ENCODE measurements around the gene PLEKHG5. TPM values are rescaled to one million over a fixed set of nuclear protein-coding genes. Genes with fewer than 3 reads are reported as not detected.

The PLEKHG5 gene
- polyA plus RNA-seq, 1 donor, result 15.9 TPM

GRCh38 chr1:6477039-6477820 lies 14.2 kb downstream of the PLEKHG5 start:
- no peak for DNase-seq

- DNase-seq, result no peak
Measured at GRCh38 chr1:6476483-6476882, 15.0 kb downstream of the PLEKHG5 start.

- no peak for DNase-seq
Measured at GRCh38 chr1:6475381-6476133, 15.9 kb downstream of the PLEKHG5 start.

DNA sequence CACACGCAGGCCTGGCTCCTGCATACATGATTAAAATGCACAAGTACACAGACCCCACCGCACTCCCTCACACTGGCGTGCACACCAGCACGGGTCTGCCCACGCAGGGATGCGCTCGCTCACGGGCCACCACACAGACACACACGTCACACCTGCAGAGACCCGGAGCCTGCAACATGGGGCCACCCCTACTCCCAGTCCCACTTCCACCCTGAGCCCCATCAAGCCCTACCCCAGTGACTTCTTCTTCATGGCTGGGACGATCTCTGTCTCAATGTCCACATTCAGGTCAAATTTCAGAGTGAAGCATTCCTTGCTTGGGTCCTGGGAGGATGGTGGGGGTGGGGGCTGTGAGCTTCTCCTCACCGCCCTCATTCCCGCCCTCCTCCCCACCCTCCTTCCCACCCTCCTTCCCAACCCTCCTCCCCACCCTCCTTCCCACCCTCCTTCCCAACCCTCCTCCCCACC lies 16.6 kb downstream of the PLEKHG5 start:
- no peak for DNase-seq

- DNase-seq, result no peak
Measured at GRCh38 chr1:6473974-6474814, 17.3 kb downstream of the PLEKHG5 start.

GRCh38 chr1:6473156-6473555 lies 18.3 kb downstream of the PLEKHG5 start:
- no peak for DNase-seq

DNA sequence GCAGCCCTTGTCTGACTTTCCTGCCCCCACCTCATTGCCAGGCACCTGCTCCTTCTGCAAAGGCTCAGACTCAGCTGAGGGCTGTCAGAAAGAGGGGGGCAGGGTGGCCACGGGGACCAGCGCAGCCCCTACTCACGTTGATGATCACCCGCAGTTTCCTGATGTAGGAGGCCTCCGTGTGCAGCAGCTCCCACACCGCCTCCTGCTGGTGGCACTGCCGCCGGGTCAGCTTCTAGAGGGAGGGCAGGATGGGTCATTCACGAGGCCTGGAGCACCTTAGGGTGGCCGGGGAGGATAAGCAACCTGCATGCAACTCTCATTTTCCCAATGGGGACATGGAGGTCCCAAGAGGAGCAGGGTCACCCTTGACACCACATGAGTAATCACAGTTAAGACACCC lies 19.1 kb downstream of the PLEKHG5 start:
- no peak for DNase-seq

GRCh38 chr1:6471970-6472368 lies 19.5 kb downstream of the PLEKHG5 start:
- DNase-seq, result no peak

DNA sequence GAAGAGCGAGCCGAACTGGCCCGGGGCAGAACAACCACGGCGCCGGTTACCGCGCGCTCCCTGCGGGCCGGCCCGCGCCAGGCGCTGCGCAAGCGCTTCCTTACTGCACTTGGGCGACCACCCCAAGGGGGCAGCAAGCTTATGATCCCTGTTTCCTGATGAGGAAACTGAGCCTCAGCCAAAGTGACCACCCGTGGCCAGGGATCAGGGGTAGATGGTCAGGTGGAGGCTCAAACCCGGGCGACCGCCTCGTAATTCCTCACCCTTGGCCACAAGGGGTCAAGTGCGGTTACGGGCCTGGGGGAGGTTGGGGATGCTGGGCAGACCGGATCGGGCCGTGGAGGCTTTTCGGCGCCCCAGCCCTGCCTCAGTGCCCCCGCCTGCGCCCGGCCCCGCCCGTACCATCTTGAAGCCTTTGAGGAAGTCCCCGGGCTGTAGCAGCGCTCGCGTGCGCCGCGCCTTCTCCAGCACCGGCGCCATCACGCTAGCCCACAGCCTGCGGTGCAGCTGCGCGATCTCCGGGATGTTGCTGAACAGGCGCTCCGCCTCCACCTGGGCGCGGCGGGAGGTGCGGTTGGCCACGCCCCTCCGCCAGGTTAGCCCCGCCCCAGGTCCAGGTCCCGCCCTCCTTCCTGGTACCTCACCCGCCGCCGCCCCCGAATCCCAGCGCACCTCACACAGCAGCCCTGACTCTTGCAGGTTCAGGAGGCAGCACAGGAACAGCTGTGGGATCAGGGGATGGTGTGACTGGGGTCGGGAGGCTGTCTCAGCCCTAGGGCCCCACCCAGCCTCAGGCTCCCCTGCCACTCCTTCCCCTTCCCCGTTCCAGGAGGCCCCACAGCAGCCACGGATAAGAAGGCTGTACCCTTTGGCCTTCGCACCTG lies 20.1 kb downstream of the PLEKHG5 start:
- DNase-seq, result no peak

DNA sequence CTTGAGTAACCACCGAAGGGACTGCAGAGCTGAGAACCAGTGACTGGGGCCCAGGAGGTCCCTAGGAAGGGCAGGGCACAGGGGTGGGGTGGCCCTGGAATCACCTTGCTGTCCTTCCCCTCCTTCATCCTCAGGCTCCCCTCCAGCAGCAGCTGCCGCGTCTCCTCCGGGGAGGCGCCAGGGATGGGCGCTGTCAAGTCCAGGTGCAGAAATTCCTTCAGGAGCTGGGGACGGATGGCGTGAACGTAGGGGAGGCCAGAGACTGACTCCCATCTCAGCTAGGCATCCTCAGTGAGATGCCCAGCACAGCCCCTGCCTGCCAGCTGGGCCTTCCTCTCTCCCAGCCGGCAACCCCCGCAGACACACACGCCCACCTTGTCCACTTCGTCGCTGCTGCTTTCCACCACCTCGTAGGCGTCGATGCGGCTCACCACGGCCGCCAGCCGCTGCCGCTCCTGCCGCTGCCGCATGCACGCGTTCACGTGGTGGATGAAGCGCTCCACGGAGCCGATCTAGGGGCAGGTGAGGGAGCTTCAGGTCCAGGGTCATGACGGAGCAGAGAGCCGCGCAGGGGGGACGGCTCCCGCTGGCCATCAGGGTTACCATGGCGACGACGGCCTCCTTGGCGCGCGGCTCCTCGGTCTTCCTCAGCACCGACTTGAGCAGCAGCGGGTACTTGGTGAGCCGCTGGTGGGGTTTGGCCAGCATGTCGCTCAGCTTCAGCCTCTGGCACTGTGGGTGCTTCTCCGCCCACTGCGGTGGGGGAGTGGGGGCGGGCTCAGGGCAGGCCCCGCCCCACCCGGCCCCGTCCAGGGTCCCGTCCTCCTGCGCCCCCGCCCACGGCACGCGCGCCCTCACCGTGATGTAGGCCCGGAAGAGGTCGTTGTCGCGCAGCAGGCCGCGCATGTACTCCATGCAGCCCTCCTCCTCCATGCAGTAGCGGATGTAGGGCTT lies 21.1 kb downstream of the PLEKHG5 start:
- DNase-seq, result no peak

DNA sequence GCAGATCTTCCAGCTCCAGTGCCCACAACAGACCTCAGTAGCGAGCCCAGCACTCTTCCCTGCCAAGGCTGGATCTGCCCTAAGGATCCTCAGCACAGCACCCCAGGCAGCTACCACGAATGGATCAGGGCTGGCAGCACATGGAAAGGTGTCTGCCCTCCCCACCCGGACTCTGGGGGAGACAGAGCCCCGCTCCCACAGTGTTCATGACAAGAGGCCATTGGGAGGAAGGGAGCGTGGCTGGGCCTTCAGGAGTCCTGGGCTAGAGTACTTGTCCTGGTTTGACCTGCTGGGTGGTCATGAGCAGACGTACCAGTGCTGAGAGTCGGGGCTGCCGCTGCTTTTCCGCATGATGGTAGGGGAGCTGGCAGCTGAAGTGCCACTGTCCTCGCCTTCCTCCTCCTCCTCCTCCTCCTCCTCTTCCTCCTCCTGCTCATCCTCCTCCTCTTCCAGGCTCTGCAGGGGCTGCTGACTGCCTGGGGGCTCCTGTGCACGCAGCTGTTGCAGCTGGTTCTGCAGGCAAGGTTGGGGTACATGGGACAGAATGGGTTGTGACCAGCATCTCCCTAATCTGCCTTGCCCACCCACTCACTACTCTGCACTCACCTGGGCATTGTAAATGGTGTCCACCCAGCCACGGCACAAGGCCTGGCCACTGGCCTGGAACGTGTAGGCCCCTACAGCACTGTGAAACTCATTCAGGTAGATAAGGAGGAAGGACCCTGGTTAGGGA lies 22.6 kb downstream of the PLEKHG5 start:
- no peak for DNase-seq

GRCh38 chr1:6467744-6468688 lies 23.5 kb downstream of the PLEKHG5 start:
- DNase-seq, result no peak

GRCh38 chr1:6467224-6467623 lies 24.2 kb downstream of the PLEKHG5 start:
- no peak for DNase-seq

DNA sequence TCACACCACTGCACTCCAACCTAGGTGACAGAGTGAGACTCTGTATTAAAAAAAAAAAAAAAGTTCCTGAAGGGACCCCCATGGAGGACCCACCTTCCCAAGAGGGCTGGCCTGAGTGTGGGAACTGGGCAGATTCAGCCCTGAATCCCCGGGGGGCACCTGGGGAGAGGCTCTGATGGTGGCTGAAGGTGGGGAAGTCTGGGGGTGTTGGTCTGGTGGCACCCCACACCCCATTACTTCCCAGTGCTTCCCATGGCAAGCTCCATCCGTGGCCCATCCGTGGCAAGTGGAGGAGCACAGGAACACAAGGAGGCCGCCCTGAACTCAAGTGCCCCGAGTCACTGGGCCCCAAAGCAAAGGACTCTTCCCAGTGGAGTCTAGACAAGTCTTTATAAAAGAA lies 24.7 kb downstream of the PLEKHG5 start:
- DNase-seq, result no peak

DNA sequence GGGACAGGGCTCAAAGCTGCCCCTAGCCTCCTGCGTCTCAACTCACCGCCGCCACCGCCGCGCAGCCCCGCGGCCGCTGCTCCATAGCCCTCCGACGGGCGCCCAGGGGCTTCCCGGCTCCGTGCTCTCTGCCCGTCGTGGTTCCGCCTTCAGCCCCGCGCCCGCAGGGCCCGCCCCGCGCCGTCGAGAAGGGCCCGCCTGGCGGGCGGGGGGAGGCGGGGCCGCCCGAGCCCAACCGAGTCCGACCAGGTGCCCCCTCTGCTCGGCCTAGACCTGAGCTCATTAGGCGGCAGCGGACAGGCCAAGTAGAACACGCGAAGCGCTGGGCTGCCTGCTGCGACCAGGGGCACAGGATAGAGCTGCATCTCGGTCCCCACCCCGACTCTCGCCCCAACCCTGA lies 25.4 kb downstream of the PLEKHG5 start, which contains the start of gene TNFRSF25:
TNFRSF25 (minus strand) TSS at position 151 of the 400 bp plus-strand sequence; CDS start at position 85, 66 bp downstream.
- DNase-seq, result no peak

DNA sequence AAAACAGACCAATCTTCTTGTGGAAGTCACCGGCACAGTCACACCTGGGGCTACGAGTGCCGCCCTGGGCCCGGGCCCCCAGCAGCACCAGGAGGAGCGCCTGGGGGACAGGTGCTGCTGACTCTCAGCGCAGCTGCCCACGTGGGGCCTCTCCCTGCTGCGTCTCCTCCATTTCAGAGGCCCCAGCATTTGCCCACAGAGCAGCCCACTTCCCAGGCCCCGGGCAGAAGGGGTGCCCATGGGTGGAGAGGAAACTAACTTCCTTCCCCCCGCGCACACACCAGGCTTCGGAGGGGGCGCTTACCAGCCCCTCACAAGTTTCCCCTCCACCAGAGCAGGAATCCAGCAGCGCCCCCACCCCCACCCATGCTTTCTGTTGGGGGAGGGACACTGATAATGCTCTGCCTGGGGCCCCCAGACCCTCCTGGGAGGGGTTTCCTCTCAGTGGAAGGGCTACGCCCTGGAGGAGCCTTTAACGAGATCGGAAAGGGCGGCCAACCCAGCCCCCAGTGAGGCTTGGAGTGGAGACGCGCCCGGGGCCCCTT lies 25.9 kb downstream of the PLEKHG5 start:
- DNase-seq, result no peak

DNA sequence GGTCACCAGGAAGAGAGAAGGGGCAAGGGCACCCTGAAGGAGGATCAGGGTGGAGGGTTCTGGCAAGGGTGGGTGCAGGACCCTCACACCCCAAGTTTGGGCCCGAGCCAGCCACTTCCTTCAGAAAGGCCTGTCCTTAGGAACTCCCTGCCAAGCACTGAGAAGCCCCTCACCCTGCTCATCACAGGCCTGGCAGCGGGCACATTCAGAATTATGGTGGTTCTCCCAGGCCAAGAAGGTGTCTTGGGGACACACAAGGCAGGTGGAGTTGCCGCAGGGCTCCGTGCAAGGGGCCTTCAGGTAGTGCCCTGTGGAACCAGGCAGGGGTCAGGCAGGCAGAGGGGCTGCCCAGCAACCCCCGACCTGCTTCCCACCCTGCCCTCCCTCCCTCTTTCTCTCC lies 26.6 kb downstream of the PLEKHG5 start:
- no peak for DNase-seq

GRCh38 chr1:6464514-6464836 lies 27.0 kb downstream of the PLEKHG5 start:
- DNase-seq, result no peak

Data from left kidney (tissue), 2 donors.